OCI-LY7 (cell line): ENCODE data around the gene NEMP2. TPM values are rescaled to one million over a fixed set of nuclear protein-coding genes. Genes with fewer than 3 reads are reported as not detected.

Experiments
- BruUV-seq: library from RNA; stranded (reverse); fragments of 400-500 nt; replicated peaks from 2 replicates; lab custom pipeline; 2021; lab: Mats Ljungman, UMichigan
- CTCF ChIA-PET: fragments of 300-600 bp; sonication (Branson Sonifier 250); formaldehyde crosslinking; loops from one replicate; lab custom pipeline; 2022; ENCODE audit warnings: antibody characterized with exemption; ENCODE audit not compliant: unreplicated experiment; lab: Charles Lee
- POLR2A ChIA-PET: fragments of 300-600 bp; sonication (Branson Sonifier 250); formaldehyde crosslinking; loops from one replicate; lab custom pipeline; 2022; ENCODE audit warnings: antibody characterized with exemption; lab: Charles Lee
- DNase-seq: peaks from one replicate; pipeline ENCODE4 v3.0.0-alpha.2; 2015; ENCODE audit warnings: low spot score
- H2AFZ ChIP-seq: fragments of 200-600 bp; sonication (generic), shearing (Covaris generic); 2 replicates; pipeline ENCODE4 v1.6.1; 2014; ENCODE audit warnings: mild to moderate bottlenecking, antibody characterized with exemption, low read length, moderate library complexity
- H3K27ac ChIP-seq: fragments of 200-600 bp; sonication (generic); 2 replicates; pipeline ENCODE4 v1.5.1; 2014; ENCODE audit warnings: mixed run types, low read depth, mild to moderate bottlenecking, moderate library complexity, low read length, inconsistent platforms; ENCODE audit not compliant: poor library complexity, severe bottlenecking
- H3K36me3 ChIP-seq: fragments of 200-600 bp; sonication (generic); 2 replicates; pipeline ENCODE4 v1.6.1; 2014; ENCODE audit warnings: mild to moderate bottlenecking, antibody characterized with exemption, low read length, moderate library complexity, mixed read lengths; ENCODE audit not compliant: insufficient read depth
- H3K4me1 ChIP-seq: fragments of 200-600 bp; sonication (generic); 2 replicates; pipeline ENCODE4 v1.5.1; 2014; ENCODE audit warnings: mild to moderate bottlenecking, low read length; ENCODE audit not compliant: insufficient read depth, poor library complexity, severe bottlenecking
- H3K4me2 ChIP-seq: fragments of 200-600 bp; sonication (generic); 2 replicates; pipeline ENCODE4 v1.6.1; 2014; ENCODE audit warnings: mild to moderate bottlenecking, low read length
- H3K4me3 ChIP-seq: fragments of 200-600 bp; sonication (generic); 2 replicates; pipeline ENCODE4 v1.5.1; 2014; ENCODE audit warnings: mild to moderate bottlenecking, low read depth, low read length; ENCODE audit not compliant: poor library complexity, severe bottlenecking
- H3K79me2 ChIP-seq: fragments of 200-600 bp; sonication (generic); 2 replicates; pipeline ENCODE4 v1.6.1; 2016; ENCODE audit warnings: low read depth, mild to moderate bottlenecking, low read length, moderate library complexity, mixed read lengths; ENCODE audit not compliant: insufficient read depth
- H3K9me2 ChIP-seq: fragments of 200-600 bp; sonication (generic); 2 replicates; pipeline ENCODE4 v1.6.1; 2016; ENCODE audit warnings: mild to moderate bottlenecking, low read length, mixed read lengths; ENCODE audit not compliant: insufficient read depth
- H3K9me3 ChIP-seq: fragments of 200-600 bp; sonication (generic); 2 replicates; pipeline ENCODE4 v1.6.1; 2014; ENCODE audit warnings: mild to moderate bottlenecking, mixed run types, low read length, mixed read lengths
- H4K20me1 ChIP-seq: fragments of 200-600 bp; sonication (generic); 2 replicates; pipeline ENCODE4 v1.6.1; 2014; ENCODE audit warnings: mild to moderate bottlenecking, antibody characterized with exemption, low read length, moderate library complexity, mixed read lengths; ENCODE audit not compliant: insufficient read depth
- EZH2phosphoT487 ChIP-seq: fragments of 200-600 bp; sonication (generic); IDR thresholded peaks from 2 replicates; pipeline ENCODE4 v1.6.1; 2018; ENCODE audit warnings: low read depth, borderline replicate concordance, mild to moderate bottlenecking, mixed run types, antibody characterized with exemption, low read length, moderate library complexity, mixed read lengths
- intact Hi-C: fragments of 100-400 bp; cut with micrococcal nuclease; formaldehyde crosslinking; loops from one replicate; pipeline ENCODE4 v1.10.0; 2022; ENCODE audit not compliant: unreplicated experiment
- total RNA-seq, 2 experiments: library from RNA; depleted of rRNA in 1 of 2; stranded (reverse); fragments of >200 nt in 1 of 2; shearing (Covaris generic) in 1 of 2; gene quantifications; 2 replicates each; pipeline ENCODE4 v1.2.3, GENCODE V29; 2014 to 2022
- TF ChIP-seq, protein P1 (sequence below): fragments of 200-600 bp; sonication (generic); conservative IDR thresholded peaks from 2 replicates; pipeline ENCODE4 v1.5.1; 2014; ENCODE audit warnings: mild to moderate bottlenecking, antibody characterized with exemption, low read length, moderate library complexity, mixed read lengths

NEMP2 gene
- total RNA-seq, 2 experiments from 2014 or later: 5.6 to 18.5 TPM

DNA sequence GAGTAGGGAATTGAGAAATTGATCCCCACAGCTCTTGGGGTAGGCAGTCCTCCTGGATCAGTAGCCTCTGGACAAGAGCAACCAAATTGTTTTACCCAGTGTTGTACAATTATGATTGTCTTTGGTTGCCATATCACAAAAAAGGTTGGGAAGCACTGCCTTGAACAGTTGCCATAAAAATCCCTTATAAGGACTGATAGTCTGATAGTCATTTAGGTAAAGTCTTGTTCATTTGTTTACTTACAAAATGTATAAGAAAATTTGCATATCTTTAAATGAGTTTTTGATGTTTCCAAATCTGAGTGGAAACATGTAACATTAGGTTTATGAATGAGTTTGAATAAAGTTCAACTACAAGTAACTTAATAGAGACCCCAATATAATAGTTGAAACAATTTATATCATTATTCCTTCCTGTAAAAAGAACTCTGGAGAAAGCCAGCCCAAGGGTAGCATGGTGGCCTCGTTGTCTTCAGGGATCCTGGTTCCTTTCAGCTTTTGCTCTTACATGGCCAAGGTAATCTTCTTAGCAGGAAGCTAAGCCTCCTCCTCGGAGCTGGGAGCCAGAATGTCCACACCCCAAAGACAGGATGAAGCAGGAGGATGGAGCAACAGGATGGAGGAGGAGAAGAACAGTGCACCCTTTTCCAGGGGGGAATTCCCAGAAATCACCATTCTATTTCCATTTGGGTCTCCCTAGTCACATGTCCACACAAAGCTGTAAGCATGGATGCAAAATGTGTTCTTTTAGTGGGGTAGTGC lies 35.7 kb upstream of the NEMP2 start:
- Histone ChIP-seq H2AFZ (no peak overlapping the region), H3K4me2 (no peak overlapping the region), H3K9me3 (0 out of 2 replicates have a peak, but pooled peaks cover 4% of the 10 kb centered on the region), H4K20me1 (no peaks in the 10 kb centered on the region; the same call in 1 of the 2 replicates), H3K4me3 (no peak overlapping the region), H3K27ac (no peak overlapping the region), H3K4me1 (no peaks in the 10 kb centered on the region), H3K9me2 (no peaks in the 10 kb centered on the region), H3K36me3 (no peaks in the 10 kb centered on the region), H3K79me2 (no peaks in the 10 kb centered on the region)
- no peak for TF ChIP-seq EZH2phosphoT487
- TF ChIP-seq, protein P1, sequence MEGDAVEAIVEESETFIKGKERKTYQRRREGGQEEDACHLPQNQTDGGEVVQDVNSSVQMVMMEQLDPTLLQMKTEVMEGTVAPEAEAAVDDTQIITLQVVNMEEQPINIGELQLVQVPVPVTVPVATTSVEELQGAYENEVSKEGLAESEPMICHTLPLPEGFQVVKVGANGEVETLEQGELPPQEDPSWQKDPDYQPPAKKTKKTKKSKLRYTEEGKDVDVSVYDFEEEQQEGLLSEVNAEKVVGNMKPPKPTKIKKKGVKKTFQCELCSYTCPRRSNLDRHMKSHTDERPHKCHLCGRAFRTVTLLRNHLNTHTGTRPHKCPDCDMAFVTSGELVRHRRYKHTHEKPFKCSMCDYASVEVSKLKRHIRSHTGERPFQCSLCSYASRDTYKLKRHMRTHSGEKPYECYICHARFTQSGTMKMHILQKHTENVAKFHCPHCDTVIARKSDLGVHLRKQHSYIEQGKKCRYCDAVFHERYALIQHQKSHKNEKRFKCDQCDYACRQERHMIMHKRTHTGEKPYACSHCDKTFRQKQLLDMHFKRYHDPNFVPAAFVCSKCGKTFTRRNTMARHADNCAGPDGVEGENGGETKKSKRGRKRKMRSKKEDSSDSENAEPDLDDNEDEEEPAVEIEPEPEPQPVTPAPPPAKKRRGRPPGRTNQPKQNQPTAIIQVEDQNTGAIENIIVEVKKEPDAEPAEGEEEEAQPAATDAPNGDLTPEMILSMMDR: no peak
- BruUV-seq: no TSS peak
- intact Hi-C loops: no loop called here
- CTCF ChIA-PET: no interaction called here
- POLR2A ChIA-PET: interaction anchor here (1.0 kb wide), 1 partner anchor 14 kb away, joined by 3 read pairs; no protein-coding TSS in a partner anchor
- DNase-seq: no peak

DNA sequence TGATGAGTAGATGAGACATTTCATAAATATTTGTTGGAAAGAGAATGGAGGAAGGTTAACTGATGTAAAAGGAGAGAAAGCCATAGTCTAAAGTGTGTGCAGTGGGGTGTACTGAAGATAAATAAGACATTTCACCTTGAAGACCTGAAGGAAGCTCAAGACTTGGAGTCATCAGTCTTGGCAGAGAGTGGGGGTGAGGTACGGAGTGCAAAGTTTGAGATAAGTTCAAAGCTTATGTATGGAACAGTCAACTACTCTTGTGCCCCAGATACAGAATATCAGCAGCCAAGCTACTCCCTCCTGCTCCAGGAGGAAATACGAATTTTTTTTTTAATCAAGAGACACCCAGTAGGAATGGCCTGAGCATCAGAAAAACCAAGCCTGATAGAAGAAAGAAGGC lies 30.3 kb upstream of the NEMP2 start:
- Histone ChIP-seq H3K27ac (no peak overlapping the region), H2AFZ (no peak overlapping the region), H4K20me1 (no peaks in the 10 kb centered on the region), H3K9me2 (no peaks in the 10 kb centered on the region), H3K9me3 (0 out of 2 replicates have a peak, but pooled peaks cover 4% of the 10 kb centered on the region), H3K4me1 (no peaks in the 10 kb centered on the region), H3K4me3 (no peak overlapping the region), H3K4me2 (no peak overlapping the region), H3K36me3 (no peaks in the 10 kb centered on the region), H3K79me2 (no peaks in the 10 kb centered on the region)
- no peak for DNase-seq
- POLR2A ChIA-PET: interaction anchor here (0.5 to 0.9 kb wide), 2 partner anchors 10 to 41 kb away, joined by 3 read pairs; no protein-coding TSS in a partner anchor
- no TSS peak for BruUV-seq
- CTCF ChIA-PET: no interaction called here
- intact Hi-C loops: no loop called here
- no peak for TF ChIP-seq EZH2phosphoT487
- TF ChIP-seq, protein P1: no peak

DNA sequence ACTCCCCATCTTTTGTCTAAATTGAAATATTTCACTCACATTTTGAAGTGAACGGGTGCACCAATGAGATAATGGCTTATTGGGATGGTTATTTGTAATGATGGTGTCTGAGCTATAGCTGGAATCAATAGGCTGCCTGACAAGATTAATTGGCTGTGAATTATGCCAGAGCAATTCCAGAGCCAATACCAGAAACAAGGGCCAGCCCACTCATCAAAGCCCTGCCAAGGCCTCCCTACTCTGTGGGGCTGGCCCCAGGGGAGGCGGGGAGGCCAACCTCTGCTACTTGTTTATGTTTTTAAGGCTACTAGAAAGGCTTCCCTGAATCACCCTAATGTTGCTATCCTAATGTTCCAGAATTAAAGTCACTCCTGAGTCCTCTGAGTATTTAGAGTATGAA lies 29.1 kb upstream of the NEMP2 start:
- intact Hi-C loops: no loop called here
- CTCF ChIA-PET: no interaction called here
- DNase-seq: no peak
- no peaks in the 10 kb centered on the region for H3K36me3 ChIP-seq
- no TSS peak for BruUV-seq
- H3K27ac ChIP-seq: no peak overlapping the region
- H3K4me2 ChIP-seq: no peak overlapping the region
- H2AFZ ChIP-seq: no peak overlapping the region
- H3K9me3 ChIP-seq: 0 out of 2 replicates have a peak, but pooled peaks cover 4% of the 10 kb centered on the region
- no peaks in the 10 kb centered on the region for H3K9me2 ChIP-seq
- H3K4me1 ChIP-seq: no peaks in the 10 kb centered on the region
- POLR2A ChIA-PET: interaction anchor here (0.7 to 0.9 kb wide), 2 partner anchors 9 to 11 kb away, joined by 3 read pairs; no protein-coding TSS in a partner anchor
- H3K79me2 ChIP-seq: no peaks in the 10 kb centered on the region
- H3K4me3 ChIP-seq: no peak overlapping the region
- H4K20me1 ChIP-seq: no peaks in the 10 kb centered on the region
- TF ChIP-seq, protein P1: no peak
- TF ChIP-seq EZH2phosphoT487: no peak
